Measurements from ENCODE around the gene NR1I2.

- TF ChIP-seq POLR2A (IDR thresholded peaks at IDR 0.05; ENCODE audit: low read length) (no peak), GATA1 (IDR thresholded peaks at IDR 0.05; ENCODE audit: low read depth, low read length) (no peak)
Measured at GRCh38 chr3:119808843-119809242, 26.9 kb downstream of the NR1I2 start.
